Effector CD4-positive, alpha-beta T cell (primary cell): ENCODE results near the gene MCRS1.
A peak's percentile ranks its signal among the peaks of the same experiment; 100 is the strongest.

ENCODE experiments used
- DNase-seq: peaks from one replicate; pipeline ENCODE4 v3.0.0-alpha.2; 2020

The MCRS1 gene

GRCh38 chr12:49580572-49581535 is 12.9 kb upstream of the MCRS1 start:
- DNase-seq: peak; percentile 34

GRCh38 chr12:49578471-49579112 is 10.7 kb upstream of the MCRS1 start:
- DNase-seq: no peak

- DNase-seq: no peak
Measured at GRCh38 chr12:49577589-49578315, 9.8 kb upstream of the MCRS1 start.

GRCh38 chr12:49568442-49569162 is 660 bp upstream of the MCRS1 start:
- no peak for DNase-seq

GRCh38 chr12:49567302-49567610 is 686 bp downstream of the MCRS1 start:
- DNase-seq: no peak

- DNase-seq: no peak
Measured at GRCh38 chr12:49566361-49566760, 1.6 kb downstream of the MCRS1 start.

GRCh38 chr12:49565406-49566265 is 2.3 kb downstream of the MCRS1 start:
- no peak for DNase-seq

- no peak for DNase-seq
Measured at GRCh38 chr12:49564686-49565405, 3.1 kb downstream of the MCRS1 start.

- no peak for DNase-seq
Measured at GRCh38 chr12:49563951-49564685, 3.8 kb downstream of the MCRS1 start.

GRCh38 chr12:49562831-49563230 is 5.1 kb downstream of the MCRS1 start:
- no peak for DNase-seq

GRCh38 chr12:49562233-49562632 is 5.7 kb downstream of the MCRS1 start:
- no peak for DNase-seq

GRCh38 chr12:49560695-49561094 is 7.2 kb downstream of the MCRS1 start:
- no peak for DNase-seq

GRCh38 chr12:49559011-49559675 is 8.8 kb downstream of the MCRS1 start:
- DNase-seq: no peak

- no peak for DNase-seq
Measured at GRCh38 chr12:49558526-49558925, 9.4 kb downstream of the MCRS1 start.

GRCh38 chr12:49557917-49558215 is 10.1 kb downstream of the MCRS1 start:
- no peak for DNase-seq

GRCh38 chr12:49557187-49557916 is 10.6 kb downstream of the MCRS1 start:
- no peak for DNase-seq

- no peak for DNase-seq
Measured at GRCh38 chr12:49556391-49557186, 11.4 kb downstream of the MCRS1 start.

- DNase-seq: no peak
Measured at GRCh38 chr12:49555631-49556390, 12.1 kb downstream of the MCRS1 start.
